Measurements from ENCODE around the gene RSRC1. TPM values are rescaled to one million over a fixed set of nuclear protein-coding genes. Genes with fewer than 3 reads are reported as not detected.

The RSRC1 gene
- total and polyA plus RNA-seq, 2 of the 8 experiments (the other 6 are each of a cell fraction or from before 2014, with no cell fraction given): 2.0 to 27.9 TPM

- TF ChIP-seq KDM5A (IDR thresholded peaks at IDR 0.05; ENCODE audit: low read length): peak; percentile 68; the same call in 1 of the 2 replicates
- TF ChIP-seq, protein P1, sequence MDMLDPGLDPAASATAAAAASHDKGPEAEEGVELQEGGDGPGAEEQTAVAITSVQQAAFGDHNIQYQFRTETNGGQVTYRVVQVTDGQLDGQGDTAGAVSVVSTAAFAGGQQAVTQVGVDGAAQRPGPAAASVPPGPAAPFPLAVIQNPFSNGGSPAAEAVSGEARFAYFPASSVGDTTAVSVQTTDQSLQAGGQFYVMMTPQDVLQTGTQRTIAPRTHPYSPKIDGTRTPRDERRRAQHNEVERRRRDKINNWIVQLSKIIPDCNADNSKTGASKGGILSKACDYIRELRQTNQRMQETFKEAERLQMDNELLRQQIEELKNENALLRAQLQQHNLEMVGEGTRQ (IDR thresholded peaks at IDR 0.05; ENCODE audit: low read length): no peak; the same call in 1 of the 2 replicates
- TF ChIP-seq EZH2 (IDR thresholded peaks at IDR 0.05; ENCODE audit: low read depth, low read length, severe bottlenecking): no peak
- TF ChIP-seq ATF3 (IDR thresholded peaks at IDR 0.05; ENCODE audit: insufficient read depth, low read depth, low read length): no peak
- TF ChIP-seq RNF2 (IDR thresholded peaks at IDR 0.05; ENCODE audit: borderline replicate concordance, low read depth, low read length, missing control alignments, poor library complexity, severe bottlenecking): no peak
- no peak for TF ChIP-seq ATF2 (IDR thresholded peaks at IDR 0.05; ENCODE audit: low read length)
- TF ChIP-seq HDAC6 (IDR thresholded peaks at IDR 0.05; ENCODE audit: low read depth, low read length): no peak
- TF ChIP-seq CBX8 (IDR thresholded peaks at IDR 0.05; ENCODE audit: borderline replicate concordance, low read depth, low read length): no peak
- no peak for TF ChIP-seq BCL11A (IDR thresholded peaks at IDR 0.05; ENCODE audit: low read depth in 2 of 2, low read length in 2 of 2)
- TF ChIP-seq BRCA1 (IDR thresholded peaks at IDR 0.05; ENCODE audit: low read depth, low read length): no peak
- no peak for TF ChIP-seq GTF2F1 (IDR thresholded peaks at IDR 0.05; ENCODE audit: borderline replicate concordance, low read depth, low read length)
- no peak for TF ChIP-seq BACH1 (IDR thresholded peaks at IDR 0.05; ENCODE audit: low read length)
- peak; percentile 48; the same call in 1 of the 2 replicates for TF ChIP-seq EGR1 (IDR thresholded peaks at IDR 0.05; ENCODE audit: borderline replicate concordance, low read depth, low read length)
- peak in 1 of 3 experiments; percentile 8; a peak in 1 of 4 replicates for TF ChIP-seq CTCF (IDR thresholded peaks at IDR 0.05; ENCODE audit: control extremely low read depth in 1 of 3, insufficient read depth in 1 of 3, low read depth in 1 of 3, low read length in 3 of 3)
- no peak for TF ChIP-seq GABPA (IDR thresholded peaks at IDR 0.05; ENCODE audit: borderline replicate concordance, insufficient read depth, low read length)
- no peak for TF ChIP-seq JUN (IDR thresholded peaks at IDR 0.05; ENCODE audit: low read depth, low read length)
Observed at GRCh38 chr3:158109804-158110657, at the start of gene RSRC1 (continued).

All from H1 (cell line).